Globus pallidus (tissue), 1 donor: ENCODE measurements around the gene GCFC2.
"Not testable (repeated sequence)": the region's sequence is repeated elsewhere in the genome, so short reads cannot be mapped to it uniquely, and the experiment has no call there.

ENCODE experiments used
- DNase-seq: peaks from one replicate; pipeline ENCODE4 v3.0.0-alpha.2; 2015; ENCODE audit warnings: low spot score

The GCFC2 gene

GRCh38 chr2:75680402-75680801 is 30.3 kb downstream of the GCFC2 start:
- no peak for DNase-seq

- no peak for DNase-seq
These were observed 31.2 kb downstream of the GCFC2 start for GRCh38 chr2:75679556-75679955.

DNA sequence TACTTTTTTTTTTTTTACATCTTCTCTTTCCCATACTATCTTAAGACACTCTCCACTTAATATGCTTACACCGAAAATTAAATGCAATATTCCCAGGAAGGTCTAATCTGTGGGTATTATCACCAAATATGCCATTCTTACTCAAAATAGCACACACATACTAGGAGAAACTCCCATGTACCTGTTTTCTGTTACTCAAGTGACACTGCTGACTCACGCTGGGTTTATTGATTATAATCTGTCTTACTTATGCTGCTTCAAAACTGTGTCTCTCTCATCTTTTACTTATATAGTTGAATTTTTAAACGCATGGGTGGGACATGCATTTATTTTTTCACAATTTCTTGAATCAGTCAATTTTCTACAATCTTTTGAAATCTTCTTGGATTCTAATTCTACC is 34.3 kb downstream of the GCFC2 start:
- DNase-seq: no peak

GRCh38 chr2:75675908-75676307 is 34.8 kb downstream of the GCFC2 start:
- no peak for DNase-seq

- DNase-seq: not testable (repeated sequence)
These were observed 35.3 kb downstream of the GCFC2 start for GRCh38 chr2:75675423-75675822.

GRCh38 chr2:75667884-75668283 is 42.8 kb downstream of the GCFC2 start:
- DNase-seq: no peak

DNA sequence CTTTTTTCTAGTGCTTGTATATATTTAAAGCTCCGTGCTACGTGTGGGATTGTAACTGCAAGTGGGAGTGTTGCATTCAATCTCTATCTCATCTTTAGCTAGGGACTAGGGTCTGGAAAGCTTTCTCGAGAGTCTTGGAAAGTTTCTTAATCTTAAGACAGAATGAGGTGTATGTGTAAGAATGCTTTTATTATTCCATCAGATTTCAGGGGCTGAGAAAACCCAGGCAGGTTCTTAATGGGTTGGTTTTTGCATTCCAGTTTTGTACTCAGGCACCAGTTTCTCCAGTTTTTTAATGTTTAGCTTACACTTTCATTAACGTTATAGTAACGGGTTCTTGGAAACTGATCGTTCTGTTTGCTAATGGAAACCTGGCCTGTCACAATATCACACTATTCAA is 43.8 kb downstream of the GCFC2 start:
- no peak for DNase-seq

- DNase-seq: no peak
These were observed 52.9 kb downstream of the GCFC2 start for GRCh38 chr2:75657798-75658197.

DNA sequence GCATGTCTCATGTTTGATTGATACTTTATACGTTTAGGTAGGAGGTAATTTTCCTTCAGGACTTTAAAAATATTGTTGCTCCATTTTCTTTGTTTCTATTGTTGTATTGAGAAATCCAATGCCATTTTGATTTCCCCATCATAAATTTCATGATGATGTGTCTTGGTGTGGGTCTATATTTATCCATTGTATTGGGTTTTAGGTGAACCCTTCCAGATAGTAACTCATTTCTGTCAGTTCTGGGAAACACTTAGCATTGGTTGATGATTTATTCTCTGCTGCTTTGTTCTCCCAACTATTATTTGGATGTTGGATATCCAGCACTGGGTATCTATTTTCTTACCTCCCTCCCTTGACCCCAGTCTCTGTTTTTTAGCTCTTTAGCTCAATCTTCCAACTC is 54.2 kb downstream of the GCFC2 start:
- no peak for DNase-seq

DNA sequence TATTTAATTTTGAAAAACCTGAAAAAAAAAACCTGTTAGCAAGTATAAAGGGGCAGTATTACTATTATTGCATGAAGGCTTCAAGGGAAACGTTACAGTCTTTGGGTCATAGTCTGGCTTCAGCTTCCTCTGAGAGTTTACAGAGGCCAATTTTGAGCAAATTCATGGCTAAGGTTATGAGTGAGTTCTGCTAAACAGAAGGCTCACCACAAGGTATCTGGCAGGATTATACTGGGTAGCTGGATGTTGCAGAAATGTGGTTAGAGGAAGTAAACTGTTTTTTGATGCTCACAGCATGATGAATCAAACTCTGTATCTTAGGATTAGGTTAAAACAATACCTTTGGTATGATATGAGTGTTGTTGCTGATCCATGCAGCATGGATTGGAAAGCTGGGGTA is 54.9 kb downstream of the GCFC2 start:
- no peak for DNase-seq

DNA sequence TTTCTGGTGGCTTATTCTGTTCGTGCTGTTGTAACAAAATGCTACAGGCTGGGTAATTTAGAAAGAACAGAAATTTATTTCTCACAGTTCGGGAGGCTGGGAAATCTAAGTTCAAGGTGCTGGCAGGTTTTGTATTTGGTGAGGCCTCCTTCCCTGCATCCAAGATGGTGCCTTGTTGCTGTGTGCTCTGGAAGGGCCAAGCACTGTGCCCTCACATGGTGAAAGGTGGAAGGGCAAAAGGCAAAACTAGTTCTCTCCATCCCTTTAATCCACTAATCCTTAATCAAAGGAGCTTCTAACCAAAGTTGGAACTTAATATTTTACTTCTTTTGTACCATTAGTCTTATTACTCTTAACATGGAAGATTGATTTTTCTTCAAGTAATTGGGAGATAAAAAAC is 56.7 kb downstream of the GCFC2 start:
- no peak for DNase-seq

- no peak for DNase-seq
These were observed 62.9 kb downstream of the GCFC2 start for GRCh38 chr2:75647771-75648170.

GRCh38 chr2:75646583-75647425 is 63.9 kb downstream of the GCFC2 start, which contains the start of gene MRPL19:
MRPL19 (plus strand) TSS chr2:75646783; CDS start chr2:75646808, 25 bp downstream.
- peak; percentile 94 for DNase-seq

- DNase-seq: no peak
These were observed 64.6 kb downstream of the GCFC2 start for GRCh38 chr2:75646090-75646582.

DNA sequence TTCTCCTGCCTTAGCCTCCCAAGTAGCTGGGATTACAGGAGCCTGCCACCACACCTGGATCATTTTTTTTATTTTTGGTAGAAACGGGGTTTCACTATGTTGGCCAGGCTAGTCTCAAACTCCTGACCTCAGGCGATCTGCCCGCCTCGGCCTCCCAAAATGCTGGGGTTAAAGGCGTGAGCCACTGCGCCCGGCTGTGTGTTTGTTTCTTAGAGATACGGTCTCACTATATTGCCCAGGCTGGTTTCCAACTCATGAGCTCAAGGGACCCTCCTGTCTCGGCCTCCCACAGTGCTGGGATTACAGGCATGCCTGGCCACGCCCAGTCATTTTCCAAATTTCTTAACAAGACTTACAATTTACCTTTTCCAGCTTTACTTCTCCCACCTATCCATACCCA is 65.1 kb downstream of the GCFC2 start:
- no peak for DNase-seq

GRCh38 chr2:75643980-75644379 is 66.7 kb downstream of the GCFC2 start:
- DNase-seq: no peak

DNA sequence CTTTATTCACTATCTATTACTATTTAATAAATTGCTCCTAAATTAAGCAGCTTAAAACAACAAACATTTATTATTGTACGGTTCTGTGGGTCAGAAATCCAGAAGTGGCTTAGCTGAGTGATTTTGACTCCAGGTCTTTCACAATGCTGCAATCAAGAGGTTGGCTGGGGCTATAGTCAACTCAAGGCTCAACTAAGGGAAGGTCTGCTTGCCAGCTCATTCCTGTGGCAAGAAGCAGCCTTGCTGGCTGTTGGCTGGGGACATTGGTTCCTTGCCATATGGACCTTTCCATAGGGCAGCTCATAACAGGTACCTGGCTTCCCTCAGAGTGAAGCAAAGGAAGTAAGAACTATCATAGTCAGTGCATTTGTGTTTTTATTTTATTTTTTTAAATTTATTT is 69.1 kb downstream of the GCFC2 start:
- no peak for DNase-seq

DNA sequence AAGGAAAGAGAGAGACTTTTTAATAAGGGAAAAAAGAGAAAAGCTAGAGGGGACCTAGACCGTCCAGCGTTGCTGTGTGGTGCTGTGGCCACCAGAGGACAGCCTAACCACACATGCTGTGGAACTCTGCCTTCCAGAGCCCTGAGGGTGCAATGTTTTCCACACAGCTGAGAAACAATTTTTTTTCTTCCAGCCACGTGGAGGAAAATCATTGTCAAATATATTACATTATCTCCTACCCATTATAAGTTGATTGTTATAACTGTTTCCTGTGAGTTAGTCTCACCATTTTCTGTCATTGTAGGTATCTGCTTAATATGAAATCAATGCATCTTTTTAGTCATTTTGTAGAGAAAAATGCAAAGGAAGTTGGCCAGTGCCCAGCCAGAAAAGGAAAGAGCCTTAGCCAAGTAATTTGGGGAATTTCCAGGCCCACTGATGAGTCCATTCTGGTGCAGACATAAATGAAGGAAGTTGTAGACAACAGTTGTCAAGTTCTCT is 70.0 kb downstream of the GCFC2 start:
- peak; percentile 69 for DNase-seq

DNA sequence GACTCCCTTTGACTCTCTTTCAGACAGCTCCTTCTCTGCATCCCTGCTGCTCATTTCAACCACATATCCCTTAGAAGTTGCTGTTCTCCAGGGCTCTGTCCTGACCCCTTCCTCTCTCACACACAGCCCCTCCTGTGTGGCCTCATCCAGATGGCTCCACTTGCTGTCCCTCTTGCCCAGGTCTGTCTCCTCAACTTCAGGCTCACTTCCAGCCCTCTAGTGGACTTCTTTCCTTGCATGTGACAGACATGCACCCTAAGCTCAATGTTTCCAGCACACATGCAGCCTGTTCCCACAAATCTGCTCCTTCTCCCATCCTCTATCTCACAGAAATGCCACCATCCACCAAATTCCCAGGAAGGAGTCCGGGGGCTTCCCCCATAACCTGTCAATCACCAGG is 73.1 kb downstream of the GCFC2 start:
- DNase-seq: no peak

- no peak for DNase-seq
These were observed 75.8 kb downstream of the GCFC2 start for GRCh38 chr2:75634945-75635344.

GRCh38 chr2:75633620-75634019 is 77.1 kb downstream of the GCFC2 start:
- DNase-seq: no peak

GRCh38 chr2:75632813-75633212 is 77.9 kb downstream of the GCFC2 start:
- DNase-seq: no peak

- DNase-seq: no peak
These were observed 78.5 kb downstream of the GCFC2 start for GRCh38 chr2:75632091-75632701.
